Fibroblast of pulmonary artery (primary cell): ENCODE data around the gene TK1.

ENCODE experiments used
- DNase-seq: peaks from one replicate; pipeline ENCODE4 v3.0.0-alpha.2; 2010; ENCODE audit warnings: low read depth
- H3K4me3 ChIP-seq: replicated peaks from 2 replicates; pipeline ENCODE4 v1.5.1; 2011; ENCODE audit warnings: low read depth, mild to moderate bottlenecking, control low read depth, low read length, moderate library complexity
- TF ChIP-seq, protein P1 (sequence below): IDR thresholded peaks from 2 replicates; pipeline ENCODE4 v1.5.1; 2011; ENCODE audit warnings: mild to moderate bottlenecking, control low read depth, low read length, inconsistent platforms; ENCODE audit errors: missing control alignments

TK1 gene

DNA sequence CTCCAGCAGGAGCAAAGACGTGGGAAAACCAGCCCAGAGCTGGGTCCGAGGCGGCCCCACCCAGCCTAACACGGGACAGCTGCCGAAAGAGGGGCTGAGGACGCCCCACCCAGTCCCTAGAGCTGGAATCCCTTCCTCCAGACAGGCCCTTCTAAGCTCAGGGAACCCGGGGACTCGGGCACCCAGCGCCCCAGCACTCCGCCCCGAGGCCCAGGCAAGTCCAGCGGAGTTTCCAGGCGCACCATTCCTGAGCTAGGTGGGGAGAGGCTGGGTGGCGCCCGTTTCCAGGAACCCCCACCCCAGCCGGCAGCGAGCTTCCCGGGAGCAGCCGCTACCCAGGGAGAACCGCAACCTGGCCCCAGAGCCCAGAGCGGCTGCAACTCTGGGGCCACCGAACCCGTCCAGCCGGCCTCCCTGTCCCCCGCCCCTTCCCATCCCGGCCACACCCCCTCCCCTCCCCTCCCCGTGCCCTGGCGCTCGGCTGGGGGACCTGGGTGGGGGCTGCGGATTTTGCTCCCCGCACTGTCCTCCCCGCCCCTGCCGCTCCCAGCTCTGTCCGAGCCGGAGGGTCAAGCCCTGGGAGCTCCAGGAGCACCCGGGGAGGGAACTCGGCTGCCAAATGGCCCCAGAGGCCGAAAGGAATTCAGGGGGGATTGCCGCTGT, 58.8 kb downstream of the TK1 start:
- H3K4me3 ChIP-seq: peak overlapping the region; percentile 53
- TF ChIP-seq, protein P1, sequence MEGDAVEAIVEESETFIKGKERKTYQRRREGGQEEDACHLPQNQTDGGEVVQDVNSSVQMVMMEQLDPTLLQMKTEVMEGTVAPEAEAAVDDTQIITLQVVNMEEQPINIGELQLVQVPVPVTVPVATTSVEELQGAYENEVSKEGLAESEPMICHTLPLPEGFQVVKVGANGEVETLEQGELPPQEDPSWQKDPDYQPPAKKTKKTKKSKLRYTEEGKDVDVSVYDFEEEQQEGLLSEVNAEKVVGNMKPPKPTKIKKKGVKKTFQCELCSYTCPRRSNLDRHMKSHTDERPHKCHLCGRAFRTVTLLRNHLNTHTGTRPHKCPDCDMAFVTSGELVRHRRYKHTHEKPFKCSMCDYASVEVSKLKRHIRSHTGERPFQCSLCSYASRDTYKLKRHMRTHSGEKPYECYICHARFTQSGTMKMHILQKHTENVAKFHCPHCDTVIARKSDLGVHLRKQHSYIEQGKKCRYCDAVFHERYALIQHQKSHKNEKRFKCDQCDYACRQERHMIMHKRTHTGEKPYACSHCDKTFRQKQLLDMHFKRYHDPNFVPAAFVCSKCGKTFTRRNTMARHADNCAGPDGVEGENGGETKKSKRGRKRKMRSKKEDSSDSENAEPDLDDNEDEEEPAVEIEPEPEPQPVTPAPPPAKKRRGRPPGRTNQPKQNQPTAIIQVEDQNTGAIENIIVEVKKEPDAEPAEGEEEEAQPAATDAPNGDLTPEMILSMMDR: no peak
- DNase-seq: no peak

- no peak for DNase-seq
- TF ChIP-seq, protein P1: no peak
- peak overlapping the region; percentile 53 for H3K4me3 ChIP-seq
Observed at GRCh38 chr17:78127239-78127887, 59.5 kb downstream of the TK1 start.

GRCh38 chr17:78126895-78127238, 60.0 kb downstream of the TK1 start:
- TF ChIP-seq, protein P1: no peak
- no peak overlapping the region for H3K4me3 ChIP-seq
- DNase-seq: no peak

- no peak overlapping the region for H3K4me3 ChIP-seq
- DNase-seq: no peak
- TF ChIP-seq, protein P1: no peak
Observed at GRCh38 chr17:78125976-78126894, 60.6 kb downstream of the TK1 start.

DNA sequence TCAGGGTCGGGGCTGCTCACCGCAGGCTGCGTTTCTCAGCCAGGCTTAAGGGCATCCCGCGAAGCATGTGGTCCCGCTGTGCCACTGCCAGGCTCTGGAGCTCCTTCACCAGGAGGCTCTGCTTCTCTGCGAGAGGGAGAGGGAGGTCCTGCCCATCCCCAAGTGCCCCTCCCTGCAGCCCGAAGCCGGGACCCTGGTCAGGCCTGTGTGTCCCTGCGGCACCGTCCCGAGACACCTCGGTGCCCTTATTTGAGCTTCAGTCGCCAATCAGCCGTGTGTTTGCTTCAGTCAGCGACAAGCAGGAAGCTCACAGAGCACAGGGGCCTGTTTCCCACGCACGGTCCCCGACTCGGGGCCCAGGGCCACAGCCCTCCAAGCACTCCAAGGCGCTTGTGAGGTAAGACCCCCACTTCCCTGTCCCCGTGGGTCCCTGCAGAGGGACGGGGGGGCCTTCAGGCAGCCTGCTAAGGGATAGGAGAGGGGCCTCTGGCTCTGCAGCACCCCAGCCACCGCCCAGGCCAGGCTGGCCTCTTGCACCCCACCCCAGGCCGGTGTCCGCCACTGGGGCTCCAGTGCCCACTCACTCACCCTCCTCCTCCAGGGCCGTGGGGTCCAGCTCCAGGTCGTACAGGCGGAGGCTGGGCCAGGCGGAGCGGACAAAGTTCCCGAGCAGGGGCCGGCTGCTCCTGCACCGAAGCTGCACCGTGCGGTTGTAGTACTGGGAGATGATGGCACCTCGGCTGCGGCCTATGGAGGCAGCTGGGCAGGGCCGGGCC, 61.5 kb downstream of the TK1 start:
- DNase-seq: no peak
- TF ChIP-seq, protein P1: no peak
- no peak overlapping the region for H3K4me3 ChIP-seq

DNA sequence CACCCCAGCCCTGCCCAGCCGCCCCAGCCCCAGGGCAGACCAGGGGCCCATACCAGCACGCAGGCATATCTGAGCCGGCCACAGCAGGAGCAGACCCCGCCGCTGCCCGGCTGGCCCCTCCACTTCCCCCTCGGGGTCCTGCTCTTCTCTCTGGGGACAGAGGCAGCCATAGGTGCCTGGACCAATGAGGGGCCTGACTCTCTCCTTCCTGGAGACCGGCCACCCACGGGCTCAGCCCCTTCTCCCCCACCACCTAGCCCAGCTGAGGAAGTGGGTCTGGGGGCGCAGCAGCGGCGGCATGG, 62.1 kb downstream of the TK1 start:
- no peak for DNase-seq
- no peak overlapping the region for H3K4me3 ChIP-seq
- TF ChIP-seq, protein P1: no peak
